OCI-LY1 (cell line): Measurements from ENCODE around the gene CCDC92.

ENCODE experiments used
- H2AFZ ChIP-seq: fragments of 200-600 bp; sonication (generic), shearing (Covaris generic); 2 replicates; pipeline ENCODE4 v1.6.0; 2014; ENCODE audit warnings: antibody characterized with exemption, mild to moderate bottlenecking, low read length
- H3F3A ChIP-seq: fragments of 200-600 bp; sonication (generic), shearing (Covaris generic); 2 replicates; pipeline ENCODE4 v1.6.0; 2014; ENCODE audit warnings: mild to moderate bottlenecking, antibody characterized with exemption, low read length, moderate library complexity; ENCODE audit not compliant: insufficient read depth
- H3K27ac ChIP-seq: fragments of 200-600 bp; sonication (generic); 2 replicates; pipeline ENCODE4 v1.5.1; 2014; ENCODE audit warnings: low read length, mixed run types, mild to moderate bottlenecking, low read depth; ENCODE audit not compliant: poor library complexity, severe bottlenecking
- H3K27me3 ChIP-seq: fragments of 200-600 bp; sonication (generic); 2 replicates; pipeline ENCODE4 v1.6.0; 2014; ENCODE audit warnings: antibody characterized with exemption, mild to moderate bottlenecking, low read length, moderate library complexity; ENCODE audit not compliant: insufficient read depth
- H3K36me3 ChIP-seq: fragments of 200-600 bp; sonication (generic); 2 replicates; pipeline ENCODE4 v1.6.1; 2014; ENCODE audit warnings: mild to moderate bottlenecking, antibody characterized with exemption, low read length, moderate library complexity, mixed read lengths; ENCODE audit not compliant: insufficient read depth
- H3K4me1 ChIP-seq: fragments of 200-600 bp; sonication (generic); 2 replicates; pipeline ENCODE4 v1.5.1; 2014; ENCODE audit warnings: mild to moderate bottlenecking, low read length, moderate library complexity; ENCODE audit not compliant: insufficient read depth, severe bottlenecking
- H3K4me2 ChIP-seq: fragments of 200-600 bp; sonication (generic), shearing (Covaris generic); 2 replicates; pipeline ENCODE4 v1.6.1; 2014; ENCODE audit warnings: low read length
- H3K4me3 ChIP-seq: fragments of 200-600 bp; sonication (generic); 2 replicates; pipeline ENCODE4 v1.5.1; 2014; ENCODE audit warnings: low read length, low read depth, mild to moderate bottlenecking, mixed read lengths; ENCODE audit not compliant: poor library complexity, severe bottlenecking
- H3K79me2 ChIP-seq: fragments of 200-600 bp; shearing (Covaris generic); 2 replicates; pipeline ENCODE4 v1.6.1; 2016; ENCODE audit warnings: mixed run types, low read length, mixed read lengths; ENCODE audit not compliant: insufficient read depth
- H3K9ac ChIP-seq: fragments of 200-600 bp; sonication (generic), shearing (Covaris generic); 2 replicates; pipeline ENCODE4 v1.6.1; 2014; ENCODE audit warnings: mild to moderate bottlenecking, low read length, mixed read lengths
- H3K9me2 ChIP-seq: fragments of 200-600 bp; sonication (generic), shearing (Covaris generic); 2 replicates; pipeline ENCODE4 v1.6.1; 2014; ENCODE audit warnings: low read depth, mild to moderate bottlenecking, low read length, mixed read lengths
- H3K9me3 ChIP-seq: fragments of 200-600 bp; shearing (Covaris generic); 2 replicates; pipeline ENCODE4 v1.6.1; 2014; ENCODE audit warnings: low read length, mixed read lengths
- H4K20me1 ChIP-seq: fragments of 200-600 bp; sonication (generic), shearing (Covaris generic); 2 replicates; pipeline ENCODE4 v1.6.0; 2016; ENCODE audit warnings: mild to moderate bottlenecking, low read length; ENCODE audit not compliant: insufficient read depth
- EZH2 ChIP-seq: fragments of 200-600 bp; sonication (generic), shearing (Covaris generic); IDR thresholded peaks from 2 replicates; pipeline ENCODE4 v1.8.0; 2017; ENCODE audit warnings: borderline replicate concordance, mixed run types, mild to moderate bottlenecking, antibody characterized with exemption, low read length, moderate library complexity, mixed read lengths
- TF ChIP-seq, protein P1 (sequence below): fragments of 200-600 bp; sonication (generic), shearing (Covaris generic); IDR thresholded peaks from 2 replicates; pipeline ENCODE4 v1.5.1; 2017; ENCODE audit warnings: mild to moderate bottlenecking, antibody characterized with exemption, low read length, moderate library complexity, mixed read lengths

The CCDC92 gene, protein sequence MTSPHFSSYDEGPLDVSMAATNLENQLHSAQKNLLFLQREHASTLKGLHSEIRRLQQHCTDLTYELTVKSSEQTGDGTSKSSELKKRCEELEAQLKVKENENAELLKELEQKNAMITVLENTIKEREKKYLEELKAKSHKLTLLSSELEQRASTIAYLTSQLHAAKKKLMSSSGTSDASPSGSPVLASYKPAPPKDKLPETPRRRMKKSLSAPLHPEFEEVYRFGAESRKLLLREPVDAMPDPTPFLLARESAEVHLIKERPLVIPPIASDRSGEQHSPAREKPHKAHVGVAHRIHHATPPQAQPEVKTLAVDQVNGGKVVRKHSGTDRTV

DNA sequence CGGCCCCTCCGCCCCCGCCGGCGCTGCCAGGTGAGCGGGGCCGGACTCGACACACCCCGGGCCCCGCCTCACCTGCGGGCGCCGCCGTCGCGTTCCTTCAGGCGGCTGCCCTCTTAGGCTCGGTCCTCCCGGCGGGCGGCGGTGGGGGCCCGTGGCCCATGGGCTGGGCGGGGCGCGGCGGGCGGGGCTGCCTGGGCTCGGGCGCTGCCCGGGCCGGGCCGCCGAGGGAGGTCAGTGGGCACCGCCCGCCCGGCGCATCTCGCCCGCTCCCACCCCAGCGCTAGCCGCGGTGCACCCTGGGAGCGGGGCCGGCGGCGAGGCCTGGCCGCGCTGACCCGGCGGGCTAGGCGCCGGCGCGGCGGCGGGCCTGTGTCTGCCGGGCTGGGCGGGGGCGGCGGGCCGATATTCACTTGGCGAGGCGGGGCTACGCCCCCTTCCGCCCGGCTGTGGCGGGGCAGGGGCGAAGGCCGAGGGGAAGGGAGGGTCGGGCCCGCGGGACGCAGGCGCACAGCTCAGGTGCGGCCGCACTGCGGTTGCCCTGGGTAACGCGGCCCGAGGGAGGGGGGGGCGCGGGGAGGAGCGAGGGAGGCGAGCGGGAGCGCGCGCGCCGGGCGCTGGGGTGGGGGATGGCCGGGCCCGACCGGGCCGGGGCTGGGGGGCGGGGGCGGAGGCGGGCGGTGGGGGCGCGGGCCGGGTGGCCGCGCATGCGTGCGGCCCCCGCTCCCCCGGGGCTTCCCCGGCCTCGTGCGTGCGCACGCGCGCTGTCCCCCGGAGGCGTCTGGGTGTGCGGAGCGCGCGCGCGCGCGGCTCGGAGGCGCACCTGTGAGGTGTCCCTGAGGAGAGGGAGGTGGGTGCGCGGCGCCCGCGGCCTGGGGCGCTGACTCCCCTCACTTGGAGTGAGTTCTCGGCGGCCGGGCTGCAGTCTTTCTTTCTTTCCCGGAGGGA, at the start of gene CCDC92, which contains the start of gene ZNF664:
TSS of gene CCDC92 (minus strand) at position 375 of the 945 bp plus-strand sequence. CDS start 28,526 bp downstream, outside the sequence.
TSS of gene ZNF664 (plus strand) at position 759 of the 945 bp plus-strand sequence. CDS start 38,930 bp downstream, outside the sequence.
- Histone ChIP-seq H3F3A (0 out of 2 replicates have a peak, but pooled peaks cover 4% of the 10 kb centered on the region), H3K4me3 (peak within 1 kb of the TSS; percentile 70), H3K27ac (no peak within 1 kb of the TSS), H3K9me3 (no peaks in the 10 kb centered on the region), H4K20me1 (no peaks in the 10 kb centered on the region), H3K79me2 (0 out of 2 replicates have a peak, but pooled peaks cover 3% of the 10 kb centered on the region), H2AFZ (no peak within 1 kb of the TSS), H3K9me2 (no peaks in the 10 kb centered on the region), H3K9ac (peak within 1 kb of the TSS; percentile 81), H3K27me3 (no peaks in the 10 kb centered on the region; the same call in 1 of the 2 replicates), H3K4me1 (peaks cover 25% of the 10 kb centered on the region), H3K4me2 (peak within 1 kb of the TSS; percentile 89), H3K36me3 (peaks cover 28% of the 10 kb centered on the region)
- TF ChIP-seq, protein P1, sequence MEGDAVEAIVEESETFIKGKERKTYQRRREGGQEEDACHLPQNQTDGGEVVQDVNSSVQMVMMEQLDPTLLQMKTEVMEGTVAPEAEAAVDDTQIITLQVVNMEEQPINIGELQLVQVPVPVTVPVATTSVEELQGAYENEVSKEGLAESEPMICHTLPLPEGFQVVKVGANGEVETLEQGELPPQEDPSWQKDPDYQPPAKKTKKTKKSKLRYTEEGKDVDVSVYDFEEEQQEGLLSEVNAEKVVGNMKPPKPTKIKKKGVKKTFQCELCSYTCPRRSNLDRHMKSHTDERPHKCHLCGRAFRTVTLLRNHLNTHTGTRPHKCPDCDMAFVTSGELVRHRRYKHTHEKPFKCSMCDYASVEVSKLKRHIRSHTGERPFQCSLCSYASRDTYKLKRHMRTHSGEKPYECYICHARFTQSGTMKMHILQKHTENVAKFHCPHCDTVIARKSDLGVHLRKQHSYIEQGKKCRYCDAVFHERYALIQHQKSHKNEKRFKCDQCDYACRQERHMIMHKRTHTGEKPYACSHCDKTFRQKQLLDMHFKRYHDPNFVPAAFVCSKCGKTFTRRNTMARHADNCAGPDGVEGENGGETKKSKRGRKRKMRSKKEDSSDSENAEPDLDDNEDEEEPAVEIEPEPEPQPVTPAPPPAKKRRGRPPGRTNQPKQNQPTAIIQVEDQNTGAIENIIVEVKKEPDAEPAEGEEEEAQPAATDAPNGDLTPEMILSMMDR, result no peak
- TF ChIP-seq EZH2, result no peak

DNA sequence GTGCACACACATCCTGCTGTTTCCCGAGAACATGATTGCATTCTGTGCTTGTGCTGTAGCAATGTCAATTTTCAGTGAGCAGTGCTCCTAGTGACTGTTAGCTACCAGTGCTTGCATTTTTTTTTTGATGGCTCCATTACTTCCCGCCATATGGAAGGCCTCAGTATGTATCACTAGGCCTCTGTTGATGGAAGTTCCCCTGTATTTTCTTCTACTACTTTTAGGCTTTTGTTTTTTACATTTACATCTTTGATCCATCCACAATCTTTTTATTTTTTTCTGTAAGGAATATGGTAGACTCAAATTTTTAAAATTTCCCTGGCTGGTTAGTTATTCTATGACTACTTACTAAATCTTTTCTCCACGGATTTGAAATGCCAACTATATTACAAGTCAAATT, 49.5 kb upstream of the CCDC92 start:
- H3K9me3 ChIP-seq, result no peaks in the 10 kb centered on the region
- no peak overlapping the region for H3K4me2 ChIP-seq
- no peaks in the 10 kb centered on the region for H4K20me1 ChIP-seq
- no peaks in the 10 kb centered on the region for H3K79me2 ChIP-seq
- no peaks in the 10 kb centered on the region for H3K36me3 ChIP-seq
- no peak for TF ChIP-seq EZH2
- TF ChIP-seq, protein P1, result no peak
- no peaks in the 10 kb centered on the region for H3K9me2 ChIP-seq
- H3K4me1 ChIP-seq, result no peaks in the 10 kb centered on the region
- no peak overlapping the region for H3K27ac ChIP-seq
- H3F3A ChIP-seq, result no peaks in the 10 kb centered on the region
- 0 out of 2 replicates have a peak, but pooled peaks cover 3% of the 10 kb centered on the region for H3K27me3 ChIP-seq
- no peak overlapping the region for H3K4me3 ChIP-seq
- H3K9ac ChIP-seq, result no peak overlapping the region
- H2AFZ ChIP-seq, result no peak overlapping the region

DNA sequence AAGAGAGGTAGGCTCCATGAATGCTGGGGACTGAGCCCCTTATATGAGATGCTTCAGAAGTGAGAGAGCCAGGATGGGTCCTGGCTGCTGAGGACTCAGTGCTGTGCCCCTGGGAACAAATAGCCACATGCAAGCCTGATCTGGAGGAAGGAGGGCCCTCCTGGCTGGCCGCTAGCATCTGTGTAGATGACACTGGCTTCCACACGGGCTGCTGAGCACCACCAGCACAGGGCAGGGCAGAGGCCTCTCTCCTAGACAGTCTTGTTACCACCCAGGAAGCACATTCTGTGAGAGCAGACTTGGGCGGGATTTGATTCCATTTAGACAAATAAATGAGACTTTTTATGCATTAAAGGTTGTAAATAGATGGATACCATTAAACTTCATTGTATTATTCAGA, 48.4 kb upstream of the CCDC92 start:
- TF ChIP-seq EZH2, result no peak
- TF ChIP-seq, protein P1, result no peak
- no peak overlapping the region for H3K4me2 ChIP-seq
- H3K9ac ChIP-seq, result no peak overlapping the region
- 0 out of 2 replicates have a peak, but pooled peaks cover 3% of the 10 kb centered on the region for H3K27me3 ChIP-seq
- H3K27ac ChIP-seq, result no peak overlapping the region
- no peaks in the 10 kb centered on the region for H3K4me1 ChIP-seq
- H3K9me2 ChIP-seq, result no peaks in the 10 kb centered on the region
- no peak overlapping the region for H2AFZ ChIP-seq
- H3K36me3 ChIP-seq, result no peaks in the 10 kb centered on the region
- no peaks in the 10 kb centered on the region for H3K9me3 ChIP-seq
- H3K4me3 ChIP-seq, result no peak overlapping the region
- H3F3A ChIP-seq, result no peaks in the 10 kb centered on the region
- no peaks in the 10 kb centered on the region for H3K79me2 ChIP-seq
- H4K20me1 ChIP-seq, result no peaks in the 10 kb centered on the region
